GM12875 (cell line): ENCODE data around the gene G6PC1.
"Not testable (repeated sequence)": the region's sequence is repeated elsewhere in the genome, so short reads cannot be mapped to it uniquely, and the experiment has no call there.

ENCODE experiments used
- H3K4me3 ChIP-seq: one replicate; pipeline ENCODE4 v1.5.1; 2011; ENCODE audit warnings: low read depth, low read length, control low read depth
- CTCF ChIP-seq: IDR thresholded peaks from 2 replicates; pipeline ENCODE4 v1.5.1; 2011; ENCODE audit warnings: low read depth, mild to moderate bottlenecking, control low read depth, inconsistent platforms, low read length, moderate library complexity, borderline replicate concordance; ENCODE audit not compliant: insufficient read depth

Gene G6PC1

DNA sequence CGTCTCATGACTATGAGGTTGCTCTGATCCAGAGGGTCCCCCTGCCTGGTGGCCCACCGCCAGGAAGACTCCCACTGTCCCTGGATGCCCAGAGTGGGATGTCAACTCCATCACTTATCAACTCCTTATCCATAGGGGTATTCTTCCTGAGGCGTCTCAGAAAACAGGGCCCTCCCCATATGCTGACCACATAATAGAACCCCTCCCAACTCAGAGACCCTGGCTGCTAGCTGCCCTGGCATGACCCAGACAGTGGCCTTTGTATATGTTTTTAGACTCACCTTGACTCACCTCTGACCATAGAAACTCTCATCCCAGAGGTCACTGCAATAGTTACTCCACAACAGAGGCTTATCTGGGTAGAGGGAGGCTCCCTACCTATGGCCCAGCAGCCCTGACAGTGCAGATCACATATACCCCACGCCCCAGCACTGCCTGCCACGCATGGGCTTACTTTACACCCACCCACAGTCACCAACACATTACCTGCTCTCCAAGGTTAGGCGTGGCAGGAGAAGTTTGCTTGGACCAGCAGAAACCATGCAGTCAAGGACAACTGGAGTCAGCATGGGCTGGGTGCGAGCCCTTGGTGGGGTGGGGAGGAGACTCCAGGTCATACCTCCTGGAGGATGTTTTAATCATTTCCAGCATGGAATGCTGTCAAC, 2.3 kb upstream of the G6PC1 start:
- H3K4me3 ChIP-seq = no peak overlapping the region
- no peak for TF ChIP-seq CTCF

DNA sequence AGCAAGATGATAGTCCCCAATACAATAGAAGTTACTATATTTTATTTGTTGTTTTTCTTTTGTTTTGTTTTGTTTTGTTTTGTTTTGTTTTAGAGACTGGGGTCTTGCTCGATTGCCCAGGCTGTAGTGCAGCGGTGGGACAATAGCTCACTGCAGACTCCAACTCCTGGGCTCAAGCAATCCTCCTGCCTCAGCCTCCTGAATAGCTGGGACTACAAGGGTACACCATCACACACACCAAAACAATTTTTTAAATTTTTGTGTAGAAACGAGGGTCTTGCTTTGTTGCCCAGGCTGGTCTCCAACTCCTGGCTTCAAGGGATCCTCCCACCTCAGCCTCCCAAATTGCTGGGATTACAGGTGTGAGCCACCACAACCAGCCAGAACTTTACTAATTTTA, 618 bp upstream of the G6PC1 start:
- not testable (repeated sequence) for H3K4me3 ChIP-seq

GRCh38 chr17:42901535-42902229, 1.1 kb downstream of the G6PC1 start:
- H3K4me3 ChIP-seq = no peak overlapping the region
- no peak for TF ChIP-seq CTCF

- no peak for TF ChIP-seq CTCF
- no peak overlapping the region for H3K4me3 ChIP-seq
Observed at GRCh38 chr17:42904110-42904469, 3.5 kb downstream of the G6PC1 start.

DNA sequence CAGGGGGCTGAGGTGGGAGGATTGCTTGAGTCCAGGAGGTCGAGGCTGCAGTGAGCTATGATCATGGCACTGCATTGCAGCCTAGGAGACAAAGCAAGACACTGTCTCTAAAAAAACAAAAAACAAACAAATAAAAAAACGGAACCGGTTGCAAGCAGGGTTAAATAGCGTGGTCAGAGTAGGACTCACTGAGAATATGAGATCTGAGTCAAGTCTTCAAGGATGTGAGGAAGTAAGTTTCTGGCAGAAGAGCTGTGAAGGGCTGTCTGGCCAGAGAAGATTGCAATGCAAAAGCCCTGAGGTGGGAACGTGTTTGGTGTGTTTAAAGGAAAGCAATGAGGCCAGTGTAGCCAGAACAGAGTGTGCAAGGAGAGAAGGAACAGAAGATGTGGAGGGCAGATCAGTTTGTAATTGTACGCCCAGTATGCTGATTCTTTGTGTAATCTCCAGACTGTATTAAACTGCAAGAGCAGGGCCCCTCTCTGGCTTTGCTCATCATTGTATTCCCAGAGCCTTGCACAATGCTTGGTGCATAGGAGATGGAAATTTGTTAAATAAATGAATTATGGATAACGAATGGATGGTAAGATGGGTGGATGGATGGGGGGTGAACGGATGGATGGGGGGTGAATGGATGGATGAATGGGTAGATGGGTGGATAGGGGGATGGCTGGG, 6.3 kb downstream of the G6PC1 start:
- no peak for TF ChIP-seq CTCF
- no peak overlapping the region for H3K4me3 ChIP-seq

- no peak for TF ChIP-seq CTCF
- H3K4me3 ChIP-seq = no peak overlapping the region
Observed at GRCh38 chr17:42908872-42909700, 8.5 kb downstream of the G6PC1 start.

DNA sequence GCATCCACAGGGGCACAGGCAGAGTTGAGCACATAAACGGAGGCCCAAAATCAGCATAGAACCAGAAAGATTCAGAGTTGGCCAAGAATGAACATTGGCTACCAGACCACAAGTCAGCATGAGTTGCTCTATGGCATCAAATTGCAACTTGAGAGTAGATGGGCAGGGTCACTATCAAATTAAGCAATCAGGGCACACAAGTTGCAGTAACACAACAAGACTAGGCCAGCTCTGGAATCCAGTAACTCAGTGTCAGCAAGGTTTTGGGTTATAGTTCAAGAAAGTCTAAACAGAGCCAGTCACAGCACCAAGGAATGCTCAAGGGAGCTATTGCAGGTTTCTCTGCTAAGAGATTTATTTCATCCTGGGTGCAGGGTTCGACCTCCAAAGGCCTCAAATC, 12.9 kb downstream of the G6PC1 start:
- TF ChIP-seq CTCF = no peak
- no peak overlapping the region for H3K4me3 ChIP-seq
